ENCODE results near the gene EHMT2. TPM values are rescaled to one million over a fixed set of nuclear protein-coding genes. Genes with fewer than 3 reads are reported as not detected.
"Not testable (repeated sequence)": the region's sequence is repeated elsewhere in the genome, so short reads cannot be mapped to it uniquely, and the experiment has no call there.

EHMT2 gene
- total RNA-seq, 1 donor from 2014 or later = 53.4 TPM

GRCh38 chr6:31865205-31866118, 32.0 kb downstream of the EHMT2 start:
- H3K36me3 Mint-ChIP-seq (ENCODE audit: low read depth, unreplicated experiment) = no peaks in the 10 kb centered on the region
- no peak for TF ChIP-seq CTCF (IDR thresholded peaks at IDR 0.05; ENCODE audit: unreplicated experiment)
- DNase-seq (ENCODE audit: low spot score) = no peak
- H3K27me3 Mint-ChIP-seq (ENCODE audit: unreplicated experiment) = peaks cover 14% of the 10 kb centered on the region
- H3K27ac Mint-ChIP-seq (ENCODE audit: unreplicated experiment) = peak overlapping the region; percentile 42
- H3K9me3 Mint-ChIP-seq (ENCODE audit: unreplicated experiment) = no peaks in the 10 kb centered on the region
- no peak overlapping the region for H3K4me3 Mint-ChIP-seq (ENCODE audit: unreplicated experiment)
- peaks cover 3% of the 10 kb centered on the region for H3K4me1 Mint-ChIP-seq (ENCODE audit: unreplicated experiment)

GRCh38 chr6:31864818-31865204, 32.7 kb downstream of the EHMT2 start:
- H3K27ac Mint-ChIP-seq (ENCODE audit: unreplicated experiment) = peak overlapping the region; percentile 42
- no peak overlapping the region for H3K4me3 Mint-ChIP-seq (ENCODE audit: unreplicated experiment)
- no peak for TF ChIP-seq CTCF (IDR thresholded peaks at IDR 0.05; ENCODE audit: unreplicated experiment)
- H3K36me3 Mint-ChIP-seq (ENCODE audit: low read depth, unreplicated experiment) = no peaks in the 10 kb centered on the region
- peaks cover 3% of the 10 kb centered on the region for H3K4me1 Mint-ChIP-seq (ENCODE audit: unreplicated experiment)
- no peak for DNase-seq (ENCODE audit: low spot score)
- peaks cover 14% of the 10 kb centered on the region for H3K27me3 Mint-ChIP-seq (ENCODE audit: unreplicated experiment)
- no peaks in the 10 kb centered on the region for H3K9me3 Mint-ChIP-seq (ENCODE audit: unreplicated experiment)

- H3K4me3 Mint-ChIP-seq (ENCODE audit: unreplicated experiment) = peak overlapping the region; percentile 95
- H3K27me3 Mint-ChIP-seq (ENCODE audit: unreplicated experiment) = peaks cover 14% of the 10 kb centered on the region
- not testable (repeated sequence) for DNase-seq (ENCODE audit: low spot score); H3K36me3 Mint-ChIP-seq (ENCODE audit: low read depth, unreplicated experiment); H3K9me3 Mint-ChIP-seq (ENCODE audit: unreplicated experiment); H3K4me1 Mint-ChIP-seq (ENCODE audit: unreplicated experiment); H3K27ac Mint-ChIP-seq (ENCODE audit: unreplicated experiment)
Observed at GRCh38 chr6:31864123-31864562, 33.4 kb downstream of the EHMT2 start.

- H3K9me3 Mint-ChIP-seq (ENCODE audit: unreplicated experiment) = no peaks in the 10 kb centered on the region
- peak within 1 kb of the TSS; percentile 95 for H3K4me3 Mint-ChIP-seq (ENCODE audit: unreplicated experiment)
Observed at GRCh38 chr6:31862344-31863235, 34.9 kb downstream of the EHMT2 start, which contains the start of gene NEU1. TSS of gene NEU1 (minus strand) at chr6:31862821. CDS start at chr6:31862776, 45 bp downstream.

More at GRCh38 chr6:31862344-31863235, 34.9 kb downstream of the EHMT2 start, which contains the start of gene NEU1:
- TF ChIP-seq CTCF (IDR thresholded peaks at IDR 0.05; ENCODE audit: unreplicated experiment) = no peak
- Mint-ChIP-seq H3K27ac (ENCODE audit: unreplicated experiment) (peak within 1 kb of the TSS; percentile 80), H3K36me3 (ENCODE audit: low read depth, unreplicated experiment) (peaks cover 6% of the 10 kb centered on the region), H3K27me3 (ENCODE audit: unreplicated experiment) (peaks cover 14% of the 10 kb centered on the region), H3K4me1 (ENCODE audit: unreplicated experiment) (peaks cover 3% of the 10 kb centered on the region)
- peak; percentile 92 for DNase-seq (ENCODE audit: low spot score)
